K562 (cell line): ENCODE measurements around the gene SEC11A. TPM values are rescaled to one million over a fixed set of nuclear protein-coding genes. Genes with fewer than 3 reads are reported as not detected.

Experiments used
- CBFA2T2 ChIP-seq: fragments of 450-650 bp; conservative IDR thresholded peaks from 2 replicates; pipeline ENCODE4 v1.6.1; 2017; ENCODE audit warnings: mild to moderate bottlenecking
- CBX1 ChIP-seq: sonication (generic); IDR thresholded peaks from 2 replicates; pipeline ENCODE4 v1.6.1; 2016; ENCODE audit warnings: antibody characterized with exemption, low read depth, mild to moderate bottlenecking
- CHD1 ChIP-seq: fragments of 200-600 bp; sonication (generic); IDR thresholded peaks from one replicate; pipeline ENCODE4 v1.6.1; 2012; ENCODE audit warnings: mild to moderate bottlenecking, moderate library complexity, low read length, inconsistent platforms
- DMBX1 ChIP-seq: fragments of 250-450 bp; sonication (Bioruptor Pico); IDR thresholded peaks from 2 replicates; pipeline ENCODE4 v1.8.0; 2022; ENCODE audit warnings: inconsistent platforms, mild to moderate bottlenecking, moderate library complexity, borderline replicate concordance
- ERF ChIP-seq: fragments of 450-650 bp; formaldehyde crosslinking; IDR thresholded peaks from 2 replicates; pipeline ENCODE4 v1.4.0; 2020; ENCODE audit warnings: mild to moderate bottlenecking, mixed read lengths
- MTA3 ChIP-seq: fragments of 450-650 bp; formaldehyde crosslinking; IDR thresholded peaks from 2 replicates; pipeline ENCODE4 v1.6.1; 2017; ENCODE audit warnings: mild to moderate bottlenecking, borderline replicate concordance
- NR2C2 ChIP-seq, 2 experiments: fragments of 200-800 bp in 1 of 2; sonication (Bioruptor generic) in 1 of 2; sonication (generic) in 1 of 2; formaldehyde crosslinking in 1 of 2; IDR thresholded peaks; 2 replicates each; pipeline versions ENCODE4 v1.6.1 to v1.8.0; 2016 to 2022; ENCODE audit warnings: mild to moderate bottlenecking in 1 of 2, missing compliant biosample characterization in 1 of 2, missing genetic modification characterization in 1 of 2, missing genetic modification reagents in 1 of 2
- POLR2G ChIP-seq: fragments of 200-400 bp; formaldehyde crosslinking; IDR thresholded peaks from 2 replicates; pipeline ENCODE4 v1.6.1; 2017; ENCODE audit warnings: low read depth, mild to moderate bottlenecking, antibody characterized with exemption, low read length, moderate library complexity
- POLR2H ChIP-seq: IDR thresholded peaks from 2 replicates; pipeline ENCODE4 v1.6.1; 2016; ENCODE audit warnings: missing genetic modification characterization, low read depth, mild to moderate bottlenecking, control low read depth, missing compliant biosample characterization, moderate library complexity
- RAD21 ChIP-seq, 2 experiments: fragments of 250-450 bp in 1 of 2; fragments of 450-650 bp in 1 of 2; sonication (Bioruptor Pico) in 1 of 2; formaldehyde crosslinking in 1 of 2; IDR thresholded peaks in 1 of 2; conservative IDR thresholded peaks in 1 of 2; 2 replicates each; pipeline versions ENCODE4 v1.4.0 to v1.8.0; 2020 to 2022; ENCODE audit warnings: mild to moderate bottlenecking in 2 of 2, moderate library complexity in 1 of 2
- RBFOX2 ChIP-seq: fragments of 200-400 bp; formaldehyde crosslinking; IDR thresholded peaks from 2 replicates; pipeline ENCODE4 v1.6.1; 2017; ENCODE audit warnings: low read depth, mild to moderate bottlenecking, low read length, moderate library complexity
- YY1 ChIP-seq, 3 experiments: IDR thresholded peaks; 2 replicates each; pipeline ENCODE4 v1.6.1; 2011; ENCODE audit warnings: low read length in 2 of 3, mild to moderate bottlenecking in 2 of 3, moderate library complexity in 2 of 3, borderline replicate concordance in 1 of 3, control low read depth in 1 of 3, low read depth in 1 of 3; ENCODE audit not compliant: insufficient read depth in 3 of 3, insufficient replicate concordance in 2 of 3, control insufficient read depth in 1 of 3, insufficient read length in 1 of 3; ENCODE audit errors: extremely low read depth in 1 of 3
- ZBTB7A ChIP-seq: IDR thresholded peaks from 2 replicates; pipeline ENCODE4 v1.6.1; 2011; ENCODE audit warnings: low read depth, mild to moderate bottlenecking, low read length, moderate library complexity, borderline replicate concordance; ENCODE audit not compliant: control insufficient read depth
- polyA plus RNA-seq, 8 experiments: library from polyadenylated mRNA; depleted of rRNA in 4 of 8; stranded (reverse) in 5 of 8; unstranded in 3 of 8; fragments of >200 nt; fragmentation: Nextera tagmentation in 2 of 8; fragmentation: Illumina TruSeq in 1 of 8; extraction: Ambion mirVana in 2 of 8; extraction: Trizol in 1 of 8; gene quantifications; 2 replicates each; pipeline versions ENCODE4 v1.2.1 to v1.2.3, GENCODE V29; 2011 to 2014; ENCODE audit warnings: inconsistent platforms in 1 of 8, missing spikeins in 1 of 8
- total RNA-seq, 7 experiments: library from RNA; depleted of rRNA in 6 of 7; stranded (reverse); fragments of >200 nt in 6 of 7; fragmentation: Illumina TruSeq in 2 of 7; extraction: Trizol in 2 of 7; gene quantifications; 2 replicates each; pipeline versions ENCODE4 v1.2.1 to v1.2.3, GENCODE V29; 2011 to 2021; ENCODE audit warnings: low replicate concordance in 1 of 7
- TF ChIP-seq, protein P1 (sequence below), 3 experiments: fragments of 200-800 bp in 1 of 3; sonication (Bioruptor generic) in 1 of 3; sonication (generic) in 1 of 3; formaldehyde crosslinking in 1 of 3; IDR thresholded peaks; 2 replicates each; pipeline versions ENCODE4 v1.6.1 to v1.8.0; 2016 to 2022; ENCODE audit warnings: mild to moderate bottlenecking in 2 of 3, missing compliant biosample characterization in 2 of 3, missing genetic modification characterization in 2 of 3, missing genetic modification reagents in 1 of 3
- TF ChIP-seq, protein P2 (sequence below): conservative IDR thresholded peaks from 2 replicates; pipeline ENCODE4 v1.6.1; 2011; ENCODE audit warnings: low read depth, mild to moderate bottlenecking, low read length; ENCODE audit not compliant: control insufficient read depth
- TF ChIP-seq, protein P3 (sequence below): fragments of 450-650 bp; IDR thresholded peaks from 2 replicates; pipeline ENCODE4 v1.6.1; 2016; ENCODE audit warnings: borderline replicate concordance

The SEC11A gene
- total and polyA plus RNA-seq, 9 of the 15 experiments (the other 6 are each of a cell fraction or from before 2014, with no cell fraction given): 175 to 310 (median 229) TPM

DNA sequence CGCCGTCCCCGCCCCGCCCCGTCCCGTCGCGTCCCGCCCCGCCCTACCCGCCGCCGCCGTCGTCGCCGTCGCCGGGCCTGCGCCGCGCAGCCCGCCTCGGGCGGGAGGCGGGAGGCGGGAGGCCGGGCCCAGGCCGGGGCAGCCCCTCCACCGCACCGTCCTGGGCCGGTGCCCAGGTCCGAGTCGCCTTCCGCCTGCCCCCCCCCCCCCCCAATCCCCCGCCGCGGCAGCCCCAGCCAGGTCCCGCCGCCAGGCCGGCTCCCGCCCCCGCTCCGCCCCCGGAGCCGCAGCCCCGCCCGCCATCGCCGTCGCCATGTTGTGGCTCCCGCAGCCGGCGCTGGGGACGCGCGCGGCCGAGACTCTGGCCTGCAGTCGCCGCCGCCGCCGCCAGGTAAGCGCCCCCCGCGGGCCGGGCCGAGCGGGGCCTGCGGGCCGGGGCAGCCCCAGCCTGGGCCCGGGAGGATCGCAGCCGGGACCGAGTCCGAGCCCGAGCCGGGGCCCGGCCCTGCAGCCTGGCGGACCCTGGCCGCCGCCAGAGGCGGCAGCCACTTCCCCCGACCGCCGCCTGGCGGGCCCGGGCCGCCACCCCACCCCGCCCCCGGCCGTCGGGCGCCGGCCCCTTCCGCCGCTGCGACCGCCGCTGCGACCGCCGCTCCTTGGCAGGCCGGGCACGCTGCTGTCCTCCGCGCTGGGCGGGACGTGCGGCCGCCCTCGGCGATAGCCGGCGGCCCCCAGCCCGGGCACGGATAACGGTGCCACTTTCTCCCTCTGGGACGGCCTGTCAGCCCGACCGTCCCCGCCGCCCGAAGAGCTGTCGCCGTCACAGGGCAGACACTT, 32.6 kb upstream of the SEC11A start, which contains the start of gene ZNF592 (continued):
- TF ChIP-seq YY1 (IDR thresholded peaks at IDR 0.05; ENCODE audit: borderline replicate concordance in 1 of 3, control insufficient read depth in 1 of 3, extremely low read depth in 1 of 3, insufficient read depth in 3 of 3, insufficient read length in 1 of 3, insufficient replicate concordance in 2 of 3, low read depth in 1 of 3, low read length in 2 of 3): peak; percentile 30 to 91 (median 89)
- TF ChIP-seq DMBX1 (CRISPR knock-in tag): 0 out of 2 replicates have a peak, but pooled peaks have one; percentile 49
- TF ChIP-seq, protein P1, sequence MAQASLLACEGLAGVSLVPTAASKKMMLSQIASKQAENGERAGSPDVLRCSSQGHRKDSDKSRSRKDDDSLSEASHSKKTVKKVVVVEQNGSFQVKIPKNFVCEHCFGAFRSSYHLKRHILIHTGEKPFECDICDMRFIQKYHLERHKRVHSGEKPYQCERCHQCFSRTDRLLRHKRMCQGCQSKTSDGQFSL (CRISPR knock-in tag; IDR thresholded peaks at IDR 0.05): no peak
- TF ChIP-seq, protein P1 (tag; IDR thresholded peaks at IDR 0.05): peak in 1 of 2 experiments; percentile 64; a peak in 1 of 4 replicates
- TF ChIP-seq ZBTB7A: peak; percentile 66; the same call in 1 of the 2 replicates
- TF ChIP-seq ERF: peak; percentile 82; the same call in 1 of the 2 replicates
- TF ChIP-seq MTA3: 0 out of 2 replicates have a peak, but pooled peaks have one; percentile 32
- peak; percentile 67 for TF ChIP-seq RBFOX2
- peak; percentile 70 for TF ChIP-seq CHD1
- peak; percentile 56; the same call in 1 of the 2 replicates for TF ChIP-seq CBX1
- TF ChIP-seq CBFA2T2: no peak
- TF ChIP-seq, protein P2, sequence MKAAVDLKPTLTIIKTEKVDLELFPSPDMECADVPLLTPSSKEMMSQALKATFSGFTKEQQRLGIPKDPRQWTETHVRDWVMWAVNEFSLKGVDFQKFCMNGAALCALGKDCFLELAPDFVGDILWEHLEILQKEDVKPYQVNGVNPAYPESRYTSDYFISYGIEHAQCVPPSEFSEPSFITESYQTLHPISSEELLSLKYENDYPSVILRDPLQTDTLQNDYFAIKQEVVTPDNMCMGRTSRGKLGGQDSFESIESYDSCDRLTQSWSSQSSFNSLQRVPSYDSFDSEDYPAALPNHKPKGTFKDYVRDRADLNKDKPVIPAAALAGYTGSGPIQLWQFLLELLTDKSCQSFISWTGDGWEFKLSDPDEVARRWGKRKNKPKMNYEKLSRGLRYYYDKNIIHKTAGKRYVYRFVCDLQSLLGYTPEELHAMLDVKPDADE: peak; percentile 21
- peak; percentile 77 for TF ChIP-seq POLR2G
- peak in 1 of 2 experiments; percentile 34; a peak in 2 of 4 replicates for TF ChIP-seq RAD21 (CRISPR knock-in tag; conservative IDR thresholded peaks at IDR 0.05 in 1 of 2, IDR thresholded peaks at IDR 0.05 in 1 of 2)
- peak; percentile 59; the same call in 1 of the 2 replicates for TF ChIP-seq POLR2H (tag)
- TF ChIP-seq, protein P3, sequence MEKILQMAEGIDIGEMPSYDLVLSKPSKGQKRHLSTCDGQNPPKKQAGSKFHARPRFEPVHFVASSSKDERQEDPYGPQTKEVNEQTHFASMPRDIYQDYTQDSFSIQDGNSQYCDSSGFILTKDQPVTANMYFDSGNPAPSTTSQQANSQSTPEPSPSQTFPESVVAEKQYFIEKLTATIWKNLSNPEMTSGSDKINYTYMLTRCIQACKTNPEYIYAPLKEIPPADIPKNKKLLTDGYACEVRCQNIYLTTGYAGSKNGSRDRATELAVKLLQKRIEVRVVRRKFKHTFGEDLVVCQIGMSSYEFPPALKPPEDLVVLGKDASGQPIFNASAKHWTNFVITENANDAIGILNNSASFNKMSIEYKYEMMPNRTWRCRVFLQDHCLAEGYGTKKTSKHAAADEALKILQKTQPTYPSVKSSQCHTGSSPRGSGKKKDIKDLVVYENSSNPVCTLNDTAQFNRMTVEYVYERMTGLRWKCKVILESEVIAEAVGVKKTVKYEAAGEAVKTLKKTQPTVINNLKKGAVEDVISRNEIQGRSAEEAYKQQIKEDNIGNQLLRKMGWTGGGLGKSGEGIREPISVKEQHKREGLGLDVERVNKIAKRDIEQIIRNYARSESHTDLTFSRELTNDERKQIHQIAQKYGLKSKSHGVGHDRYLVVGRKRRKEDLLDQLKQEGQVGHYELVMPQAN: 0 out of 2 replicates have a peak, but pooled peaks have one; percentile 25
- no peak for TF ChIP-seq NR2C2 (CRISPR knock-in tag; IDR thresholded peaks at IDR 0.05)
- peak; percentile 77 for TF ChIP-seq NR2C2 (tag; IDR thresholded peaks at IDR 0.05)
